Dendritic cell treated with granulocyte-macrophage colony-stimulating factor and Interleukin-4, amounts not matched to agents 40 ng/mL and 50 ng/mL, for 4 days (primary cell): ENCODE data around the gene DENND5B.
"Not testable (repeated sequence)": the region's sequence is repeated elsewhere in the genome, so short reads cannot be mapped to it uniquely, and the experiment has no call there.

Experiments
- H3K27ac Mint-ChIP-seq: one replicate; pipeline ENCODE4 v1.8.0; 2022; ENCODE audit warnings: mild to moderate bottlenecking, mixed read lengths
- H3K27me3 Mint-ChIP-seq: one replicate; pipeline ENCODE4 v1.8.0; 2022; ENCODE audit warnings: mild to moderate bottlenecking, mixed read lengths
- H3K36me3 Mint-ChIP-seq: one replicate; pipeline ENCODE4 v1.8.0; 2022; ENCODE audit warnings: low read depth, mixed read lengths
- H3K4me1 Mint-ChIP-seq: one replicate; pipeline ENCODE4 v1.8.0; 2022; ENCODE audit warnings: low read depth, mixed read lengths
- H3K4me3 Mint-ChIP-seq: one replicate; pipeline ENCODE4 v1.8.0; 2022; ENCODE audit warnings: mild to moderate bottlenecking, moderate library complexity, mixed read lengths
- H3K9me3 Mint-ChIP-seq: one replicate; pipeline ENCODE4 v1.8.0; 2022; ENCODE audit warnings: mixed read lengths
- intact Hi-C: fragments of 100-400 bp; cut with micrococcal nuclease; formaldehyde crosslinking; loops from one replicate; pipeline ENCODE4 v1.15.0; 2022

The DENND5B gene

GRCh38 chr12:31608299-31608698 lies 17.4 kb upstream of the DENND5B start:
- peaks cover 16% of the 10 kb centered on the region for H3K9me3 Mint-ChIP-seq
- H3K4me3 Mint-ChIP-seq, H3K27me3 Mint-ChIP-seq, H3K36me3 Mint-ChIP-seq, H3K4me1 Mint-ChIP-seq, intact Hi-C loops, H3K27ac Mint-ChIP-seq: not testable (repeated sequence)

- Mint-ChIP-seq H3K36me3 (no peaks in the 10 kb centered on the region), H3K27ac (no peak overlapping the region), H3K27me3 (no peaks in the 10 kb centered on the region), H3K4me3 (no peak overlapping the region), H3K9me3 (peaks cover 16% of the 10 kb centered on the region), H3K4me1 (no peaks in the 10 kb centered on the region)
- intact Hi-C loops, result no loop called here
Measured at GRCh38 chr12:31605531-31605930, 14.6 kb upstream of the DENND5B start.

- H3K36me3 Mint-ChIP-seq, result no peaks in the 10 kb centered on the region
- no peaks in the 10 kb centered on the region for H3K4me1 Mint-ChIP-seq
- H3K27ac Mint-ChIP-seq, result no peak overlapping the region
- H3K9me3 Mint-ChIP-seq, result peaks cover 15% of the 10 kb centered on the region
- intact Hi-C loops, result no loop called here
- no peak overlapping the region for H3K4me3 Mint-ChIP-seq
- H3K27me3 Mint-ChIP-seq, result no peaks in the 10 kb centered on the region
Measured at GRCh38 chr12:31603546-31604009, 12.6 kb upstream of the DENND5B start.

- Mint-ChIP-seq H3K9me3 (no peaks in the 10 kb centered on the region), H3K4me3 (no peak overlapping the region), H3K4me1 (no peaks in the 10 kb centered on the region), H3K27me3 (peaks cover 5% of the 10 kb centered on the region), H3K36me3 (no peaks in the 10 kb centered on the region), H3K27ac (no peak overlapping the region)
- intact Hi-C loops, result no loop called here
Measured at GRCh38 chr12:31600750-31601149, 9.8 kb upstream of the DENND5B start.

GRCh38 chr12:31600252-31600651 lies 9.3 kb upstream of the DENND5B start:
- Mint-ChIP-seq H3K4me1 (no peaks in the 10 kb centered on the region), H3K4me3 (no peak overlapping the region), H3K9me3 (no peaks in the 10 kb centered on the region), H3K27ac (no peak overlapping the region), H3K27me3 (peaks cover 10% of the 10 kb centered on the region), H3K36me3 (no peaks in the 10 kb centered on the region)
- intact Hi-C loops, result no loop called here

GRCh38 chr12:31599053-31599452 lies 8.1 kb upstream of the DENND5B start:
- Mint-ChIP-seq H3K27me3 (peaks cover 17% of the 10 kb centered on the region), H3K9me3 (no peaks in the 10 kb centered on the region), H3K36me3 (no peaks in the 10 kb centered on the region), H3K4me3 (no peak overlapping the region), H3K4me1 (no peaks in the 10 kb centered on the region), H3K27ac (no peak overlapping the region)
- intact Hi-C loops, result no loop called here

- intact Hi-C loops, result no loop called here
- H3K27ac Mint-ChIP-seq, result no peak overlapping the region
- H3K4me3 Mint-ChIP-seq, result no peak overlapping the region
- H3K36me3 Mint-ChIP-seq, result no peaks in the 10 kb centered on the region
- peaks cover 29% of the 10 kb centered on the region for H3K27me3 Mint-ChIP-seq
- no peaks in the 10 kb centered on the region for H3K9me3 Mint-ChIP-seq
- H3K4me1 Mint-ChIP-seq, result no peaks in the 10 kb centered on the region
Measured at GRCh38 chr12:31597066-31597465, 6.1 kb upstream of the DENND5B start.

GRCh38 chr12:31594681-31595080 lies 3.7 kb upstream of the DENND5B start:
- intact Hi-C loops, result loop anchor here (5.0 kb wide), 1 partner anchor 38 kb away; no protein-coding TSS in a partner anchor
- Mint-ChIP-seq H3K27ac (no peak overlapping the region), H3K4me3 (no peak overlapping the region), H3K27me3 (peaks cover 40% of the 10 kb centered on the region), H3K9me3 (no peaks in the 10 kb centered on the region), H3K36me3 (no peaks in the 10 kb centered on the region), H3K4me1 (peaks cover 8% of the 10 kb centered on the region)

GRCh38 chr12:31591380-31591901 lies 505 bp upstream of the DENND5B start:
- intact Hi-C loops, result loop anchor here (5.0 kb wide), 1 partner anchor 41 kb away; no protein-coding TSS in a partner anchor
- Mint-ChIP-seq H3K36me3 (no peaks in the 10 kb centered on the region), H3K27ac (no peak overlapping the region), H3K4me3 (peak overlapping the region; percentile 87), H3K27me3 (peaks cover 44% of the 10 kb centered on the region), H3K9me3 (no peaks in the 10 kb centered on the region), H3K4me1 (peaks cover 13% of the 10 kb centered on the region)

GRCh38 chr12:31589904-31590641 lies 863 bp downstream of the DENND5B start:
- peak overlapping the region; percentile 42 for H3K27ac Mint-ChIP-seq
- peaks cover 37% of the 10 kb centered on the region for H3K27me3 Mint-ChIP-seq
- H3K9me3 Mint-ChIP-seq, result no peaks in the 10 kb centered on the region
- H3K4me3 Mint-ChIP-seq, result peak overlapping the region; percentile 87
- intact Hi-C loops, result loop anchor here (5.0 kb wide), 1 partner anchor 42 kb away; no protein-coding TSS in a partner anchor
- H3K4me1 Mint-ChIP-seq, result peaks cover 13% of the 10 kb centered on the region
- H3K36me3 Mint-ChIP-seq, result no peaks in the 10 kb centered on the region

- peaks cover 13% of the 10 kb centered on the region for H3K4me1 Mint-ChIP-seq
- H3K36me3 Mint-ChIP-seq, result no peaks in the 10 kb centered on the region
- H3K27me3 Mint-ChIP-seq, result peaks cover 32% of the 10 kb centered on the region
- peak overlapping the region; percentile 42 for H3K27ac Mint-ChIP-seq
- intact Hi-C loops, result no loop called here
- H3K4me3 Mint-ChIP-seq, result peak overlapping the region; percentile 87
- no peaks in the 10 kb centered on the region for H3K9me3 Mint-ChIP-seq
Measured at GRCh38 chr12:31589598-31589903, 1.4 kb downstream of the DENND5B start.

GRCh38 chr12:31588976-31589375 lies 2.0 kb downstream of the DENND5B start:
- Mint-ChIP-seq H3K27ac (no peak overlapping the region), H3K4me3 (no peak overlapping the region), H3K4me1 (peaks cover 13% of the 10 kb centered on the region), H3K9me3 (no peaks in the 10 kb centered on the region), H3K36me3 (no peaks in the 10 kb centered on the region), H3K27me3 (peaks cover 32% of the 10 kb centered on the region)
- intact Hi-C loops, result no loop called here

GRCh38 chr12:31586728-31587127 lies 4.2 kb downstream of the DENND5B start:
- H3K9me3 Mint-ChIP-seq, result no peaks in the 10 kb centered on the region
- no peak overlapping the region for H3K27ac Mint-ChIP-seq
- H3K27me3 Mint-ChIP-seq, result peaks cover 17% of the 10 kb centered on the region
- peaks cover 12% of the 10 kb centered on the region for H3K4me1 Mint-ChIP-seq
- intact Hi-C loops, result no loop called here
- no peak overlapping the region for H3K4me3 Mint-ChIP-seq
- H3K36me3 Mint-ChIP-seq, result no peaks in the 10 kb centered on the region

GRCh38 chr12:31585895-31586294 lies 5.0 kb downstream of the DENND5B start:
- Mint-ChIP-seq H3K27ac (no peak overlapping the region), H3K9me3 (no peaks in the 10 kb centered on the region), H3K4me3 (no peak overlapping the region), H3K36me3 (no peaks in the 10 kb centered on the region), H3K27me3 (peaks cover 11% of the 10 kb centered on the region), H3K4me1 (peaks cover 6% of the 10 kb centered on the region)
- intact Hi-C loops, result no loop called here

- no peak overlapping the region for H3K27ac Mint-ChIP-seq
- H3K27me3 Mint-ChIP-seq, result peaks cover 11% of the 10 kb centered on the region
- no peaks in the 10 kb centered on the region for H3K9me3 Mint-ChIP-seq
- peaks cover 6% of the 10 kb centered on the region for H3K4me1 Mint-ChIP-seq
- no peak overlapping the region for H3K4me3 Mint-ChIP-seq
- H3K36me3 Mint-ChIP-seq, result no peaks in the 10 kb centered on the region
- intact Hi-C loops, result no loop called here
Measured at GRCh38 chr12:31585271-31585670, 5.7 kb downstream of the DENND5B start.
